Measurements from ENCODE around the gene DNM1. TPM values are rescaled to one million over a fixed set of nuclear protein-coding genes. Genes with fewer than 3 reads are reported as not detected.

Gene DNM1
- total and polyA plus RNA-seq, 2 of the 8 experiments (the other 6 are each of a cell fraction or from before 2014, with no cell fraction given) = 34.3 to 62.7 TPM

GRCh38 chr9:128280084-128280622 is 77.0 kb downstream of the DNM1 start:
- ChIA-PET CTCF (ENCODE audit: partially characterized antibody) (no interaction called here), POLR2A (ENCODE audit: partially characterized antibody) (no interaction called here)
- Histone ChIP-seq H3K23me2 (ENCODE audit: low read depth, low read length) (peaks cover 9% of the 10 kb centered on the region), H2BK5ac (ENCODE audit: low read depth, low read length) (no peak overlapping the region), H3K56ac (replicated peaks; ENCODE audit: insufficient read length, low read depth, low read length) (no peak overlapping the region), H2BK15ac (ENCODE audit: low read length) (no peak overlapping the region), H3K79me2 (ENCODE audit: control insufficient read depth in 1 of 2, insufficient read depth in 2 of 2, low read length in 2 of 2) (no peaks in the 10 kb centered on the region; a peak in 1 of 4 replicates), H4K20me1 (replicated peaks in 1 of 2; ENCODE audit: control insufficient read depth in 1 of 2, insufficient read depth in 2 of 2, low read length in 2 of 2) (peaks cover 0 to 3% of the 10 kb centered on the region in 2 experiments), H3K36me3 (ENCODE audit: control insufficient read depth in 2 of 4, insufficient read depth in 4 of 4, low read length in 3 of 4) (no peaks in the 10 kb centered on the region), H4K8ac (ENCODE audit: extremely low read depth, insufficient read depth, low read length) (no peak overlapping the region), H3K9me3 (ENCODE audit: insufficient read depth in 2 of 2, low read depth in 1 of 2, low read length in 1 of 2) (no peaks in the 10 kb centered on the region), H4K91ac (replicated peaks; ENCODE audit: insufficient read length, low read length) (no peak overlapping the region), H3K9ac (replicated peaks in 1 of 4; ENCODE audit: extremely low read depth in 1 of 4, low read depth in 3 of 4, low read length in 3 of 4) (no peak overlapping the region), H3K27ac (ENCODE audit: low read depth, low read length) (no peak overlapping the region), H3K4me2 (ENCODE audit: insufficient read depth in 1 of 2, low read depth in 2 of 2, low read length in 2 of 2) (no peak overlapping the region), H2AK5ac (ENCODE audit: low read depth, low read length) (no peak overlapping the region), H2BK120ac (replicated peaks; ENCODE audit: low read depth, low read length) (no peak overlapping the region), H3K23ac (ENCODE audit: insufficient read length) (no peak overlapping the region), H3K4me1 (replicated peaks in 1 of 4; ENCODE audit: control insufficient read depth in 3 of 4, insufficient read depth in 4 of 4, low read length in 3 of 4) (peaks cover 0 to 4% (median 1%) of the 10 kb centered on the region in 4 experiments; a peak in 4 of 7 replicates), H4K5ac (ENCODE audit: insufficient read length, low read depth, low read length) (no peak overlapping the region), H3K4ac (replicated peaks; ENCODE audit: insufficient read length, low read depth, low read length) (no peak overlapping the region), H2BK12ac (ENCODE audit: low read depth, low read length) (no peak overlapping the region), H3K18ac (ENCODE audit: extremely low read depth, low read length) (no peak overlapping the region), H3K79me1 (ENCODE audit: low read depth, low read length) (no peaks in the 10 kb centered on the region), H3K14ac (ENCODE audit: insufficient read length) (no peak overlapping the region), H2AFZ (ENCODE audit: low read length) (no peak overlapping the region), H3K4me3 (ENCODE audit: extremely low read depth in 1 of 4, insufficient read depth in 2 of 4, low read depth in 3 of 4, low read length in 4 of 4) (no peak overlapping the region), H3K27me3 (replicated peaks in 1 of 4; ENCODE audit: control insufficient read depth in 3 of 4, extremely low read depth in 1 of 4, insufficient read depth in 3 of 4, low read length in 3 of 4) (no peaks in the 10 kb centered on the region), H2BK20ac (ENCODE audit: low read length) (no peak overlapping the region)
- no peak for TF ChIP-seq POLR2A (IDR thresholded peaks at IDR 0.05; ENCODE audit: control extremely low read depth in 1 of 2, low read depth in 2 of 2, low read length in 2 of 2)
- TF ChIP-seq SUZ12 (IDR thresholded peaks at IDR 0.05; ENCODE audit: low read length) = no peak
- no peak for TF ChIP-seq SP4 (IDR thresholded peaks at IDR 0.05; ENCODE audit: low read length)
- TF ChIP-seq EZH2 (IDR thresholded peaks at IDR 0.05; ENCODE audit: low read depth, low read length, severe bottlenecking) = no peak
- TF ChIP-seq TEAD4 (IDR thresholded peaks at IDR 0.05; ENCODE audit: low read depth, low read length) = no peak
- no peak for TF ChIP-seq CHD2 (IDR thresholded peaks at IDR 0.05; ENCODE audit: low read length)
- 92% methylated on average over 5 of the region's 5 CpGs; no CpG with 5 or more reads in 1 of the 2 experiments for WGBS, 2 experiments (ENCODE audit: extremely low coverage in 1 of 2, insufficient coverage in 1 of 2, insufficient read length in 1 of 2, insufficient replicate concordance in 2 of 2, low coverage in 1 of 2, low lambda C conversion rate in 2 of 2, missing lambda C conversion rate in 1 of 2)
- FAIRE-seq = no peak
- no peak for DNase-seq (ENCODE audit: low read depth in 1 of 2, low spot score in 2 of 2)
